ENCODE measurements around the gene TMEM184B.

DNA sequence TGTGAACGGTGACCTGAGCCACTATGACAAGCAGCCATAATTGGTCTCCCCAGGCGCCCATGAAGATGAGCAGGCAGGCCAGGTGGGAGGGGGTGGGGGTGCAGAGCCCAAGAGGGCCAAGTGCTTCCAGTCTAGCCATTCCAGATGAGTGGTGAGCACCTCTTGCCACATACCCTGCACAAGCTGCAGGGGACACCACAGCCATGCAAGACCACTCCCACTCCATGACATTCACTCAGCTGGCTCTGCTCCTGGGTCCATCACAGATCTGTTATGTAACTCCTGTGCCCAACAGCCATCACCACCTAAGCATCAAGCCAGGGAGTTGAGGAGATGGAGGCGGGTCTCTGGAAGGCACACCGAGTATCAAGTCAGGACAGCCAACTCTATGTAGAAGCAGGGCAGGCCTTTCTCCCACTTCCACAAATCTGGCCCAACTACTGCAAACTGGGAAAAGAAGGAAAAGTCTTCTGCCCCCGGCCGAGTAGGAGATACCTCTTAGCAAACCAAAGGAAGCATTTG, 8.4 kb downstream of the TMEM184B start:
- TF ChIP-seq, protein P1, sequence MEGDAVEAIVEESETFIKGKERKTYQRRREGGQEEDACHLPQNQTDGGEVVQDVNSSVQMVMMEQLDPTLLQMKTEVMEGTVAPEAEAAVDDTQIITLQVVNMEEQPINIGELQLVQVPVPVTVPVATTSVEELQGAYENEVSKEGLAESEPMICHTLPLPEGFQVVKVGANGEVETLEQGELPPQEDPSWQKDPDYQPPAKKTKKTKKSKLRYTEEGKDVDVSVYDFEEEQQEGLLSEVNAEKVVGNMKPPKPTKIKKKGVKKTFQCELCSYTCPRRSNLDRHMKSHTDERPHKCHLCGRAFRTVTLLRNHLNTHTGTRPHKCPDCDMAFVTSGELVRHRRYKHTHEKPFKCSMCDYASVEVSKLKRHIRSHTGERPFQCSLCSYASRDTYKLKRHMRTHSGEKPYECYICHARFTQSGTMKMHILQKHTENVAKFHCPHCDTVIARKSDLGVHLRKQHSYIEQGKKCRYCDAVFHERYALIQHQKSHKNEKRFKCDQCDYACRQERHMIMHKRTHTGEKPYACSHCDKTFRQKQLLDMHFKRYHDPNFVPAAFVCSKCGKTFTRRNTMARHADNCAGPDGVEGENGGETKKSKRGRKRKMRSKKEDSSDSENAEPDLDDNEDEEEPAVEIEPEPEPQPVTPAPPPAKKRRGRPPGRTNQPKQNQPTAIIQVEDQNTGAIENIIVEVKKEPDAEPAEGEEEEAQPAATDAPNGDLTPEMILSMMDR (IDR thresholded peaks at IDR 0.05), result no peak
- no peak for TF ChIP-seq EZH2phosphoT487 (IDR thresholded peaks at IDR 0.05)
